SK-N-SH treated with all-trans-retinoic acid at 6 μM for 48 hours (cell line): ENCODE measurements around the gene LEAP2.

Experiments
- ARNTL ChIP-seq: fragments of 450-650 bp; formaldehyde crosslinking; IDR thresholded peaks from 2 replicates; pipeline ENCODE4 v1.5.0; 2020; ENCODE audit warnings: low read depth, mild to moderate bottlenecking, moderate library complexity, borderline replicate concordance
- CSDC2 ChIP-seq: fragments of 250-450 bp; sonication (Bioruptor Pico); IDR thresholded peaks from 2 replicates; pipeline ENCODE4 v1.5.0; 2020; ENCODE audit warnings: mild to moderate bottlenecking, moderate library complexity
- GLIS3 ChIP-seq: fragments of 250-450 bp; sonication (Bioruptor Pico); IDR thresholded peaks from 2 replicates; pipeline ENCODE4 v1.5.0; 2020; ENCODE audit warnings: mild to moderate bottlenecking, moderate library complexity
- OSR1 ChIP-seq: fragments of 250-450 bp; sonication (Bioruptor Pico); IDR thresholded peaks from 2 replicates; pipeline ENCODE4 v1.8.0; 2022; ENCODE audit warnings: moderate library complexity, mild to moderate bottlenecking, inconsistent platforms
- RARB ChIP-seq: fragments of 250-450 bp; sonication (Bioruptor Pico); IDR thresholded peaks from 2 replicates; pipeline ENCODE4 v1.8.0; 2021; ENCODE audit warnings: mild to moderate bottlenecking, moderate library complexity
- ZC3H10 ChIP-seq: fragments of 250-450 bp; sonication (Bioruptor Pico); IDR thresholded peaks from 2 replicates; pipeline ENCODE4 v1.5.1; 2021; ENCODE audit warnings: mild to moderate bottlenecking, moderate library complexity
- ZFP3 ChIP-seq: fragments of 250-450 bp; sonication (Bioruptor Pico); IDR thresholded peaks from 2 replicates; pipeline ENCODE4 v1.5.0; 2020; ENCODE audit warnings: mild to moderate bottlenecking, moderate library complexity
- ZFP30 ChIP-seq: fragments of 450-650 bp; formaldehyde crosslinking; IDR thresholded peaks from 2 replicates; pipeline ENCODE4 v1.5.0; 2022; ENCODE audit warnings: mild to moderate bottlenecking, moderate library complexity
- TF ChIP-seq, protein P1 (sequence below): fragments of 250-450 bp; sonication (Bioruptor Pico); IDR thresholded peaks from 2 replicates; pipeline ENCODE4 v1.8.0; 2020; ENCODE audit warnings: mild to moderate bottlenecking, moderate library complexity, borderline replicate concordance
- TF ChIP-seq, protein P2 (sequence below): fragments of 250-450 bp; sonication (Bioruptor Pico); IDR thresholded peaks from 2 replicates; pipeline ENCODE4 v1.5.1; 2020; ENCODE audit warnings: low read depth, mild to moderate bottlenecking, moderate library complexity

DNA sequence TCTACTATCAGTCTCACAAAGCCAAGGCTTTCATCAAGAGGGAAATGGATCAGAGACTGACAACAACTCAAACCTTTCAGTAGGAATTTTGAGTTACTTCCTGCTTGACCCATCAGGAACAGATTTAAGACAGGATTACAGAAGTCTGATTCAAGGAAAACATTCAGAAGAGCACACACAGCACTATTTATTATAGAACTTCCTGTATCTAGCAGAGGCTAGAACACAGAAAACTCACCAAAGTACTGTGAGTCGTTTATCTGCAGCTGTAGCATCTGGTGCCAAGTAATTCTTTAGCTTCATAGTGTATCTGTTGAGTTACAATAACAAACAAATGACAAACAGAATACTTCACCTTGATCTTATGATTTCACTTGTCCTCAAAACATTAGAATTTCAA is 13.8 kb downstream of the LEAP2 start:
- TF ChIP-seq ARNTL (CRISPR knock-in tag): no peak
- TF ChIP-seq ZFP3 (CRISPR knock-in tag): no peak
- no peak for TF ChIP-seq RARB (CRISPR knock-in tag)
- TF ChIP-seq GLIS3 (CRISPR knock-in tag): no peak
- no peak for TF ChIP-seq CSDC2 (CRISPR knock-in tag)
- TF ChIP-seq, protein P1, sequence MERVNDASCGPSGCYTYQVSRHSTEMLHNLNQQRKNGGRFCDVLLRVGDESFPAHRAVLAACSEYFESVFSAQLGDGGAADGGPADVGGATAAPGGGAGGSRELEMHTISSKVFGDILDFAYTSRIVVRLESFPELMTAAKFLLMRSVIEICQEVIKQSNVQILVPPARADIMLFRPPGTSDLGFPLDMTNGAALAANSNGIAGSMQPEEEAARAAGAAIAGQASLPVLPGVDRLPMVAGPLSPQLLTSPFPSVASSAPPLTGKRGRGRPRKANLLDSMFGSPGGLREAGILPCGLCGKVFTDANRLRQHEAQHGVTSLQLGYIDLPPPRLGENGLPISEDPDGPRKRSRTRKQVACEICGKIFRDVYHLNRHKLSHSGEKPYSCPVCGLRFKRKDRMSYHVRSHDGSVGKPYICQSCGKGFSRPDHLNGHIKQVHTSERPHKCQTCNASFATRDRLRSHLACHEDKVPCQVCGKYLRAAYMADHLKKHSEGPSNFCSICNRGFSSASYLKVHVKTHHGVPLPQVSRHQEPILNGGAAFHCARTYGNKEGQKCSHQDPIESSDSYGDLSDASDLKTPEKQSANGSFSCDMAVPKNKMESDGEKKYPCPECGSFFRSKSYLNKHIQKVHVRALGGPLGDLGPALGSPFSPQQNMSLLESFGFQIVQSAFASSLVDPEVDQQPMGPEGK: no peak
- TF ChIP-seq ZC3H10 (CRISPR knock-in tag): no peak
- no peak for TF ChIP-seq OSR1 (CRISPR knock-in tag)
- TF ChIP-seq, protein P2, sequence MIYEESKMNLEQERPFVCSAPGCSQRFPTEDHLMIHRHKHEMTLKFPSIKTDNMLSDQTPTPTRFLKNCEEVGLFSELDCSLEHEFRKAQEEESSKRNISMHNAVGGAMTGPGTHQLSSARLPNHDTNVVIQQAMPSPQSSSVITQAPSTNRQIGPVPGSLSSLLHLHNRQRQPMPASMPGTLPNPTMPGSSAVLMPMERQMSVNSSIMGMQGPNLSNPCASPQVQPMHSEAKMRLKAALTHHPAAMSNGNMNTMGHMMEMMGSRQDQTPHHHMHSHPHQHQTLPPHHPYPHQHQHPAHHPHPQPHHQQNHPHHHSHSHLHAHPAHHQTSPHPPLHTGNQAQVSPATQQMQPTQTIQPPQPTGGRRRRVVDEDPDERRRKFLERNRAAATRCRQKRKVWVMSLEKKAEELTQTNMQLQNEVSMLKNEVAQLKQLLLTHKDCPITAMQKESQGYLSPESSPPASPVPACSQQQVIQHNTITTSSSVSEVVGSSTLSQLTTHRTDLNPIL (CRISPR knock-in tag): no peak
- no peak for TF ChIP-seq ZFP30
